HepG2 (cell line): ENCODE measurements around the gene TRAP1. TPM values are rescaled to one million over a fixed set of nuclear protein-coding genes. Genes with fewer than 3 reads are reported as not detected.

Source experiments
- ATF7 ChIP-seq, 2 experiments: fragments of 450-650 bp in 1 of 2; sonication (generic) in 1 of 2; formaldehyde crosslinking in 1 of 2; IDR thresholded peaks; 2 replicates each; pipeline versions ENCODE4 v1.4.0 to v1.6.1; 2016 to 2020; ENCODE audit warnings: antibody characterized with exemption in 1 of 2, mild to moderate bottlenecking in 1 of 2, missing genetic modification reagents in 1 of 2
- FOXO4 ChIP-seq: sonication (generic); formaldehyde crosslinking; conservative IDR thresholded peaks from 2 replicates; pipeline ENCODE4 v1.8.1; 2023; ENCODE audit warnings: missing genetic modification reagents
- HHEX ChIP-seq: IDR thresholded peaks from 2 replicates; pipeline ENCODE4 v1.6.1; 2016; ENCODE audit warnings: control low read depth
- HOXA7 ChIP-seq: sonication (generic); formaldehyde crosslinking; IDR thresholded peaks from 2 replicates; pipeline ENCODE4 v1.8.1; 2022; ENCODE audit warnings: mild to moderate bottlenecking, missing genetic modification reagents, moderate library complexity
- NBN ChIP-seq: fragments of 450-650 bp; conservative IDR thresholded peaks from 2 replicates; pipeline ENCODE4 v1.6.1; 2017
- NCOA5 ChIP-seq: sonication (generic); formaldehyde crosslinking; IDR thresholded peaks from 2 replicates; pipeline ENCODE4 v1.4.0; 2020; ENCODE audit warnings: missing genetic modification reagents
- NKX3-1 ChIP-seq: sonication (generic); formaldehyde crosslinking; IDR thresholded peaks from 2 replicates; pipeline ENCODE4 v1.5.0; 2020; ENCODE audit warnings: missing genetic modification reagents
- RXRB ChIP-seq: IDR thresholded peaks from 2 replicates; pipeline ENCODE4 v1.6.1; 2016; ENCODE audit warnings: borderline replicate concordance, missing genetic modification reagents, missing compliant biosample characterization
- SCMH1 ChIP-seq: sonication (generic); formaldehyde crosslinking; IDR thresholded peaks from 2 replicates; pipeline ENCODE4 v1.9.0; 2021; ENCODE audit warnings: missing genetic modification reagents, mild to moderate bottlenecking, borderline replicate concordance
- SMAD3 ChIP-seq: sonication (generic); formaldehyde crosslinking; IDR thresholded peaks from 2 replicates; pipeline ENCODE4 v1.4.0; 2020; ENCODE audit warnings: missing genetic modification reagents
- SP1 ChIP-seq, 2 experiments: fragments of 450-650 bp in 1 of 2; sonication (generic) in 1 of 2; formaldehyde crosslinking in 1 of 2; IDR thresholded peaks; 2 replicates each; pipeline versions ENCODE4 v1.4.0 to v1.6.1; 2016 to 2020; ENCODE audit warnings: missing genetic modification reagents in 1 of 2
- SRSF4 ChIP-seq: fragments of 200-400 bp; formaldehyde crosslinking; IDR thresholded peaks from one replicate; pipeline ENCODE4 v1.6.1; 2018; ENCODE audit warnings: mild to moderate bottlenecking, low read depth, low read length, moderate library complexity; ENCODE audit not compliant: poor library complexity, severe bottlenecking
- TGIF2 ChIP-seq: IDR thresholded peaks from 2 replicates; pipeline ENCODE4 v1.6.1; 2016; ENCODE audit warnings: control low read depth, missing compliant biosample characterization
- TP53 ChIP-seq: sonication (generic); formaldehyde crosslinking; conservative IDR thresholded peaks from 2 replicates; pipeline ENCODE4 v1.4.0; 2020; ENCODE audit warnings: missing genetic modification reagents
- TRIM24 ChIP-seq: sonication (generic); formaldehyde crosslinking; IDR thresholded peaks from 2 replicates; pipeline ENCODE4 v1.8.0; 2022; ENCODE audit warnings: mild to moderate bottlenecking, missing genetic modification reagents
- ZBTB2 ChIP-seq: sonication (generic); formaldehyde crosslinking; IDR thresholded peaks from 2 replicates; pipeline ENCODE4 v1.8.0; 2022; ENCODE audit warnings: low read depth, missing genetic modification reagents
- ZFY ChIP-seq: sonication (generic); formaldehyde crosslinking; IDR thresholded peaks from 2 replicates; pipeline ENCODE4 v1.4.0; 2020; ENCODE audit warnings: missing genetic modification reagents
- ZNF18 ChIP-seq: sonication (generic); formaldehyde crosslinking; IDR thresholded peaks from 2 replicates; pipeline ENCODE4 v1.8.0; 2022; ENCODE audit warnings: mild to moderate bottlenecking, missing genetic modification reagents; ENCODE audit not compliant: insufficient replicate concordance
- ZNF496 ChIP-seq: sonication (generic); formaldehyde crosslinking; IDR thresholded peaks from 2 replicates; pipeline ENCODE4 v1.8.1; 2023; ENCODE audit warnings: mild to moderate bottlenecking, moderate library complexity, missing genetic modification reagents; ENCODE audit not compliant: insufficient replicate concordance
- ZNF510 ChIP-seq: sonication (generic); formaldehyde crosslinking; IDR thresholded peaks from 2 replicates; pipeline ENCODE4 v1.4.0; 2020; ENCODE audit warnings: low read depth, mild to moderate bottlenecking, missing genetic modification reagents
- polyA plus RNA-seq, 8 experiments: library from polyadenylated mRNA; depleted of rRNA in 3 of 8; stranded (reverse) in 7 of 8; unstranded in 1 of 8; fragments of >200 nt; fragmentation: Illumina TruSeq in 4 of 8; extraction: Trizol in 4 of 8; gene quantifications; 2 replicates each; pipeline versions ENCODE4 v1.2.1 to v1.2.3, GENCODE V29; 2011 to 2016; ENCODE audit warnings: low read depth in 4 of 8, missing spikeins in 1 of 8, mixed read lengths in 1 of 8; ENCODE audit not compliant: insufficient read depth in 1 of 8
- total RNA-seq, 5 experiments: library from RNA; depleted of rRNA; stranded (reverse); fragments of >200 nt; fragmentation: Illumina TruSeq; extraction: Trizol; gene quantifications; 2 replicates each; pipeline ENCODE4 v1.2.3, GENCODE V29; 2016; ENCODE audit warnings: low read depth in 1 of 5
- TF ChIP-seq, protein P1 (sequence below): sonication (generic); formaldehyde crosslinking; IDR thresholded peaks from 2 replicates; pipeline ENCODE4 v1.4.0; 2020; ENCODE audit warnings: mild to moderate bottlenecking, missing genetic modification reagents, borderline replicate concordance
- TF ChIP-seq, protein P2 (sequence below), 2 experiments: sonication (generic) in 1 of 2; formaldehyde crosslinking in 1 of 2; IDR thresholded peaks; 2 replicates each; pipeline versions ENCODE4 v1.5.1 to v1.6.1; 2011 to 2020; ENCODE audit warnings: borderline replicate concordance in 1 of 2, low read depth in 1 of 2, low read length in 1 of 2, mild to moderate bottlenecking in 1 of 2, missing genetic modification reagents in 1 of 2, moderate library complexity in 1 of 2

TRAP1 gene
- total and polyA plus RNA-seq, 2 of the 13 experiments (the other 11 are each of a cell fraction or from before 2014, with no cell fraction given), result 127 to 240 TPM

DNA sequence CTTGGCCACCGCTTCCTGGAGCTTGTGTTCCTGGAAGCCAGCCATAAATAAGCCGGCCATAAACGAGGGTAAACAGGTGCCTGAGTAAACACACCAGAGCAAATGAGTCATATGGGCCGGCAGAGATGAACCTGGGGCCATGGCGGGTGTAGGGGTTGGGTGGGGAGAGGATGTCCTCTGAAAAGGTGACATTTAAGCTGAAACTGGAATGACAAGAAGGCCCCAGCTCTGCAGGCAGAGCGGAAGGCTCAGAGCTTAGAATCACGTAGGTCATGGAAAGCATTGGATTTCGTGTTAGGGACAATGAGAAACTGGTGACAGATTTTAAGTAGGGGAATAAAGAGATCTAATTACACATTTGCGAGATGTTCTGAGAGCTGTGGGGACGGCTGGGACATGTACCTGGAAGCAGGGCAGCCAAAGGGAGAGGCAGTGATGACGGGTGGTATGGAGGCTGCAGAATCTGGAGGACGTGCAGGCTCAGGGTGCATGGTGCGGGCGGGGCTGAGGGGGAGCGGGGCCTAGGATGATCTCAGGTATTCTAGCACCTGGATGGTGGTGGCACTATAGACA is 70.9 kb downstream of the TRAP1 start (continued):
- TF ChIP-seq NCOA5 (CRISPR knock-in tag) (no peak), TP53 (CRISPR knock-in tag) (no peak), ZNF496 (no peak), NBN (no peak), ZNF18 (CRISPR knock-in tag) (no peak), ATF7 (IDR thresholded peaks at IDR 0.05) (no peak), ATF7 (CRISPR knock-in tag; IDR thresholded peaks at IDR 0.05) (no peak), HOXA7 (CRISPR knock-in tag) (no peak), ZBTB2 (CRISPR knock-in tag) (no peak), ZFY (CRISPR knock-in tag) (no peak), SRSF4 (no peak), NKX3-1 (CRISPR knock-in tag) (no peak), RXRB (peak; percentile 80), FOXO4 (no peak), TRIM24 (CRISPR knock-in tag) (no peak), ZNF510 (CRISPR knock-in tag) (no peak), HHEX (CRISPR knock-in tag) (no peak), TGIF2 (CRISPR knock-in tag) (no peak), SCMH1 (no peak), SMAD3 (CRISPR knock-in tag) (no peak), SP1 (IDR thresholded peaks at IDR 0.05) (no peak), SP1 (CRISPR knock-in tag; IDR thresholded peaks at IDR 0.05) (no peak)
- TF ChIP-seq, protein P1, sequence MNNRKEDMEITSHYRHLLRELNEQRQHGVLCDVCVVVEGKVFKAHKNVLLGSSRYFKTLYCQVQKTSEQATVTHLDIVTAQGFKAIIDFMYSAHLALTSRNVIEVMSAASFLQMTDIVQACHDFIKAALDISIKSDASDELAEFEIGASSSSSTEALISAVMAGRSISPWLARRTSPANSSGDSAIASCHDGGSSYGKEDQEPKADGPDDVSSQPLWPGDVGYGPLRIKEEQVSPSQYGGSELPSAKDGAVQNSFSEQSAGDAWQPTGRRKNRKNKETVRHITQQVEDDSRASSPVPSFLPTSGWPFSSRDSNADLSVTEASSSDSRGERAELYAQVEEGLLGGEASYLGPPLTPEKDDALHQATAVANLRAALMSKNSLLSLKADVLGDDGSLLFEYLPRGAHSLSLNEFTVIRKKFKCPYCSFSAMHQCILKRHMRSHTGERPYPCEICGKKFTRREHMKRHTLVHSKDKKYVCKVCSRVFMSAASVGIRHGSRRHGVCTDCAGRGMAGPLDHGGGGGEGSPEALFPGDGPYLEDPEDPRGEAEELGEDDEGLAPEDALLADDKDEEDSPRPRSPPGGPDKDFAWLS (CRISPR knock-in tag), result no peak
- TF ChIP-seq, protein P2, sequence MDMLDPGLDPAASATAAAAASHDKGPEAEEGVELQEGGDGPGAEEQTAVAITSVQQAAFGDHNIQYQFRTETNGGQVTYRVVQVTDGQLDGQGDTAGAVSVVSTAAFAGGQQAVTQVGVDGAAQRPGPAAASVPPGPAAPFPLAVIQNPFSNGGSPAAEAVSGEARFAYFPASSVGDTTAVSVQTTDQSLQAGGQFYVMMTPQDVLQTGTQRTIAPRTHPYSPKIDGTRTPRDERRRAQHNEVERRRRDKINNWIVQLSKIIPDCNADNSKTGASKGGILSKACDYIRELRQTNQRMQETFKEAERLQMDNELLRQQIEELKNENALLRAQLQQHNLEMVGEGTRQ (IDR thresholded peaks at IDR 0.05; ENCODE audit: low read depth, low read length), result no peak
- TF ChIP-seq, protein P2 (CRISPR knock-in tag; IDR thresholded peaks at IDR 0.05; ENCODE audit: borderline replicate concordance), result no peak
